ENCODE results near the gene LCN10.

DNA sequence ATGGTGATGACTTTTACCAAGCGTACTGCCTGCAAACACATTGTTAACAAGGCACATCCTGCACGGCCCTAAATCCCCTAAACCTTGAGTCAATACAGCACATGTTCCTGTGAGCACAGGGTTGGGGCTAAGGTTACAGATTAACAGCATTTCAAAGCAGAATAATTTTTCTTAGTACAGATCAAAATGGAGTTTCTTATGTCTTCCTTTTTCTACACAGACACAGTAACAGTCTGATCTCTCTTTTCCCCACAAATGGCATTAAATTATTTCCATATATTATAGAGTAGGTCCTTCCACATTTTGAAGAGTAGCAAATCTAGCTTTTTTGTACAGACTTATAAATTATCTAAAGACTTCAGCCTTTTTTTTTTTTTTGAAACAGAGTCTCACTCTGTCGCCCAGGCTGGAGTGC, 46.8 kb upstream of the LCN10 start:
- TF ChIP-seq POLR2A (IDR thresholded peaks at IDR 0.05; ENCODE audit: low read length) (no peak), GATA1 (IDR thresholded peaks at IDR 0.05; ENCODE audit: low read depth, low read length) (no peak)
